CD4-positive, alpha-beta T cell treated with Interleukin-2 at 100 ng/mL for 4 hours (primary cell): ENCODE measurements around the gene PDSS1.
"Not testable (repeated sequence)": the region's sequence is repeated elsewhere in the genome, so short reads cannot be mapped to it uniquely, and the experiment has no call there.

Experiments used
- DNase-seq: peaks from one replicate; pipeline ENCODE4 v3.0.0-alpha.2; 2020; ENCODE audit warnings: low spot score

Gene PDSS1

DNA sequence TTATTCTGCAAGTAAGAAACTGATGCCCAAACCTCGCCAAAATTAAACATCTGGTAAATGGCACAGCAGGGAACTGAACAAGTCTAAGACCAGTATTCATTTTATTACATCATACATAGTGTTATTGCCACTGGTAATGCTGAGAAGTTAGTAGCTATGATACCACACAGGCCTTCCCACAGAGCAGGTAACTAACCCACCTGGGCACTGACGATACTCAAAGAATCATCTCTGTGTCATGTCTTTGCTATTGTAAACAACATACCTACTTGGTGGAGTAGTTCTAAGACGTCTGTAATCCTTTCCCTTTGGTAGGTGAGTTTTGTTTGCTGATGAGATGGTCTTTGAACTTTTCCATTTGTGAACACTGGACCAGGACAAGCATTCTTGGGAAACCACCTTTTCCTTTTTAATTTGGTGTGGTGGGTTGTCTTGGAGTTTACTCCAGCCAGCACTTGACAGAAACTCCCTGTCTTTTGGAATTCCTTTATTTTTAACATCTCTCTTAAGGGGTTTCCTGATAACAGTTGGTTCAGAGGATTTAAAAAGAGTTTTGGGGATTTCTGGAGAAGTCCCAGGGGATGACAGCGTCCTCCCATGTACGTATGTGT, 40.9 kb downstream of the PDSS1 start:
- DNase-seq, result no peak

DNA sequence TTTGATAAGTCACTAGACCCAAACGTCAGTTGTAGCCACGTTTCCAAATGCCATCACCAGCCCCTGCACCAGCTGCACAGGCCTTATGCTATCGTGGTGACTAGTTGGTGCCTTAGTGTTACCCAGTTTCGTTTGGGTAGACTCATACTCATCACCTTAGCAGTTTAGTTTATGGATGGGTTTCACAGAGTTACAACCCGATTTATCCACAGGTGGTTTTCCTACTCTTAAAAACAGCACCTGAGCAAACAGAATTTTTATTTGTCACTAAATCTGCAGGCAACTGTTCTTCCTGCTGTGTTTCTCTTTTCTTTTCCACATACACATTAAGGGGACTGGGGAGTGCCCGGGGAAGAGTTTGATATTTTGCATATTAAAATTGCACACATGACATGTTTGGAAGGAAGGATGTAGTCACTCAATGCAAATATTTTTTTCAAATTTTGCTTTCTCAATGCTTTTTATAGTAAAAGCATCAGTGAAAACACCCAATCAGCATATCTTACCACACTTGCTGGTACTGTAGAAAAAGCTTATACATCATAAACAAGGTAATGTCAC, 41.6 kb downstream of the PDSS1 start:
- DNase-seq, result no peak

DNA sequence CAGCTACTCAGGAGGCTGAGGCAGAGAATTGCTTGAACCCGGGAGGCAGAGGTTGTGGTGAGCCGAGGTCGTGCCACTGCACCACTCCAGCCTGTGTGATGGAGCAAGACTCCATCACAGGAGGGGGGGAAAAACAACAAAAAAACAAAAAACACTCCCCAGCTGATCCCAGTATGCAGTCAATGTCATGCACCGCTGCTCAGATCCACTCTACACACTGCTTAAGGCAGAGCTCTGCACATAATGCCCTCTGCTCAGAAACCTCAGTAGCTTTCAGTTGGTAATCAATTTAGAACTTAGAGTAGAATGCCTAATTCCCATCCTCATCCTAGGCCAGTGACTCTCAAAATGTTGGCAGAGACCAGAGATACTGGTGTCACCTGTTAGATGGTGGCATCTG, 43.9 kb downstream of the PDSS1 start:
- DNase-seq, result no peak

DNA sequence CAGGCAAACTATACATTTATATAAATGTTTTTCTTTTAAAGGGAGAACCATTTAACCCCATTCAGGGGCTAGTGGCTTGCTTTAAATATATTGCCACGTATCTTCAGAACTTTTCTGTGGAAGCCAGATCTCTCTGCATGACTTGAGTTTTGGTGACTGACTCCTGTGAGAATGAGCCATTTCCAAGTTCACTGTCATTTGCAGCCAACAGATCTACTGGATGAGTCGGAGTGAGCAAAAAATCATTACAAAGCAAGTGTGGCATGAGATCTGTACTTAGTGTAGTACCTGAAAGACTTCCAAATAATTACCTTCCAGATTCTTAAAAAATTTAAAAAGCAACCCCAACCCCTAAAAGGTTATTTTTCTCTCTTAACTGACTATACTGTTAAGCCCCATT, 45.6 kb downstream of the PDSS1 start:
- DNase-seq, result no peak

DNA sequence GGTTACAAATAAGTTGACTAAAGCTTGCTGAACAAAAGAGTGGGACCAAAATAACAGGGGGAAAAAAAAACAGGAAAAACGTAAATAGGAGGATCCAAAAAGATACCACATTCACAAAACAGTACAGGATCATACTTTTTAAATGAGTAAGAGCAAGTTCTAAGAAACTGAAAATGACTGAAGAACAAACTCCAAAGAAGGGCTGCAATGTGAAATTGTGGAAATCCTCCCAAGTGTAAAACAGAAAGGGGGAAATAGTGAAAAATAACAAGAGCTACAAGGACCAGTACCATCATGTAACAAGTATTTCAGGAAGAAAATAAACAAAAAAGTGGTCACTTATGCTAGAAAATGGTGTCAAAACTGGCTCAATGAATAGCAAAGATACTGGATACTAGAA, 46.3 kb downstream of the PDSS1 start:
- no peak for DNase-seq

DNA sequence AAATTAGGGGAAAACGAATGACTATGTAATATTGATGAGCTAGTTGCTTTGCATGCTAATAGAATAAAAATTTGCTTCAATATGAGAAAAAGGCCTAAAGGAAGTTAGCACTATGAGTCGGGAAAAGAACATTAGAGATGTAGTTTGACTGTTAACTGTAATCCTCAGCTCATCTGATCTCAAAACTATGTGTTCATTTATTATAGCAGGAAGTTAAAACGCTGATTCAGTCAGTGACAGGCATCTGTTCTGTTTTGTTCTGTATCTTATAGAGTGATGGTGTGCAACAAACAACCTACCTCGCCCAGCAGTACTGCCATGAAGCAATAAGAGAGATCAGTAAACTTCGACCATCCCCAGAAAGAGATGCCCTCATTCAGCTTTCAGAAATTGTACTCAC, 48.6 kb downstream of the PDSS1 start:
- DNase-seq, result no peak

DNA sequence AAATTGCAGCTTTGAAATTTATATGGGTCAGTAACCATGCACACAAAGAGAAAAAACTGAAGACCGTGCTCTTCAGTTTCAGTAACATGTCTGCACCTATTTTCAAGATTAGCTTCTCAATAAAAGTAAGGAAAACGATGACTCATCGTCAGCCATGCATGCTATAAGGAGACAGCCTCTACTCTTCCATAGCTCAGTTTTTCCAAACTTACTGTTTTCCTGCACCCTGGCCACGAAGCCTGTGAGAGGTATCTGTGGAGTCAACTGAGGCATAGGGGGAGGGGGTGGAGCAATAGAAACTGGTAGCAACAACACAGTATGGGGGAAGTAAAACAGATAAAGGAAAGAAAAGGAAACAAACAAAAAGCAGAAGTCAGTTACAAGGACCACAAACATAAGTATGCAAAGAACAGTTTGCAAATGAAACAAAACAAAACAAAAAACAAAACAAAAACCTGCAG, 58.0 kb downstream of the PDSS1 start:
- no peak for DNase-seq

DNA sequence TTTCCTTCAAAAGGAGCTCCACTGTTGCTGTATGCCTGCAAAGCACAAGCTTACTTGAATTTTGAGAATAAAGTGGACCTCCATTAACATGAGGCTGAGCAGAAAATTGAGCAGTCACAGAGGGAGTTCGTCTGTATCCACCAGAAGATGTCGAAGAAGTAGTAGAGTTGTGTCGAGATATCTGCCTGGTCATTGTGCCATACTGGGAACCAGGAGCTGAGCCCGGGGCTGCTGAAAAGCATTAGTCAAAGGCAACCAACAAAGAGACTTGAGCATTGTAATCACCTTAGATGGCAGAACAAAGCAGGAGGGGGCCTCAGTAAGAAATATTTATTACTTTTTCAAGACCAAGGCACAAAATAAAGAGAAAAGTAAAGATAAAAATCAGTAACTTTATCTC, 61.5 kb downstream of the PDSS1 start:
- no peak for DNase-seq

DNA sequence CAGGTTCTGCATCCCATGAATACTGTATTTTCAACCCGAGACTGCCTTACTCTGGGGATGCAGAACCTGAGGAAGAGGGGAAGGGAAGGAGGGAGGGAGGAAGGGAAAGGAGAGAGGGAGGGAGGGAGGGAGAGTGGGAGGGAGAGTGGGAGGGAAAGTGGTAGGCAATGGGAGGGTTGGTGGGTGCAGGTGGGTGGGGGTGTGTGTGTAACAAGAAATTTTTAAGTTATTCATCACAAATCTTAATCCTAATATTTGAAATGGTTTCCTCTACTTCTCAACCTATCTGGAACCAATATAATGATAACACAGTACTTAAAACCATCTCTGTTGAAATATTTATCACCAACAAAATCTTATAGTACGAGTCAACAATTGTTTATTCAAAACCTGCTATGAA, 68.0 kb downstream of the PDSS1 start:
- DNase-seq, result no peak

DNA sequence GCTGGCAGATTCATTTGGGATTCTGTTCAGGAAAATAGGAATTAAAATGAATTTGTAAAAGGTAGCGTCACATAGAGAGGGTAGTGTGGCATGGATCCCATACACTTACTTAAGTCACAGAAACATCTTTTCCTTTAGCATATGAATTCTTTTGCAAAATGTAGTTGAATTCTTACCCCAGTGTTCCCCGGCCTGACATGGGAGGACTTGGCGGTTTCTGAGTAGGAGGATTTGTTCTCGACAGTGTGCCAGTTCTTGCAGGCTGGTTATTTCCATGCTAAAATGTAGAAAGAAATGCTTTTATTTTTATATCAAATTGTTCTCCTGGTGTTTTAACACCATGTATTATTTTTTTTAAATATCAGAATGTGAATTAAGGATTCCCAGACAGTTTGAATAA, 72.6 kb downstream of the PDSS1 start:
- no peak for DNase-seq

DNA sequence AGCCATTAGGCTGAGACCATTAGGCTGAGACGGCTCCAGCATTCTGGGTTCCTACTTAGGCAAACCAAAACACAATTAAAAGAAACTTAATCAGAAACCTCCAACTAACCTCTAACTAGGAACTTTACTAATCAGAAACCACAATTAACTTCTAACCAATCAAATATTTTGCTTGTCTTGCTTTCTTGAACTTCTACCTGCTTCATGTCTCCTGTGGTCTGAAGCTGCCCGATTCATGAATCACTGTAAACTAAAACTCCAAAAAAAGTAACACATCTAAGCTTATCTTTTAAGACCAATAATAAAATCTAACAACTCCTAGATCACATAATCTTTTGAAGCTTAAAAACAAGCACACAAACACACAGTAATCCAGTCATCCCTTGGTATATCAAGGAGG, 76.1 kb downstream of the PDSS1 start:
- DNase-seq, result peak; percentile 8

DNA sequence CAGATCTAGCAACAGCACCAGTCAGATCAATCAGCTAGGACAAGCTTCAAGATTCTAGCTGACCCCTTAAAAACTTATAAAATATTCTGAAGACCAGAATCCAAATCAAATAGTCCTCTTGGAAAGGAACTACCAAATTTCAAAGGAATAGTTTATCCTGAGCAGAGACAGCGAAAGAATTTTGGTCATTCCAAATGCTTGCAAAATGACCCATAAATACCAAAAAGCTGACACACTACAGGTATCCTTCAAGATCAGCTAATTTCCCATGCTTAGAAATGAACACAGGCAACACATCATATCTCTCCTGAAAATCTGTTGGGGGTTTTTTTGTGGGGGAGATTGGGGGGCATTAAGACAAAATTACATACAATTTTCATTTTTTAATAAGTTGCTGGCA, 78.8 kb downstream of the PDSS1 start:
- no peak for DNase-seq

DNA sequence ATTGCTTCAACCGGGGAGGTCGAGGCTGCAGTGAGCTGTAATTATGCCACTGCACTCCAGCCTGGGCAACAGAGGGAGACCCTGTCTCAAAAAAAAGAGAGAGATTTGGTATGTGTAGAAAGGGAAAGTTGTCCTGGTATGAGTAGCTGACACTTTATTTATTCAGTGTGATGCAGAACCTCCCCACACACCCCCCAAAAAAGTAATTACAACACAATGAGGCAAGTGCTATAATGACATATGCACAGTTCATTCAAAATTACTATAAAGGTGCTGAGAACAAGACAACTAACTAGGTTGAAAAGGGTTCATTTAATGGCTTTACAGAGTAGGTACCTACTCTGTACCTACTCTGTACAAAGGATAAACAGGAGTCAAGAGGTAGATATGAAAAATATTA, 80.2 kb downstream of the PDSS1 start:
- DNase-seq, result no peak

DNA sequence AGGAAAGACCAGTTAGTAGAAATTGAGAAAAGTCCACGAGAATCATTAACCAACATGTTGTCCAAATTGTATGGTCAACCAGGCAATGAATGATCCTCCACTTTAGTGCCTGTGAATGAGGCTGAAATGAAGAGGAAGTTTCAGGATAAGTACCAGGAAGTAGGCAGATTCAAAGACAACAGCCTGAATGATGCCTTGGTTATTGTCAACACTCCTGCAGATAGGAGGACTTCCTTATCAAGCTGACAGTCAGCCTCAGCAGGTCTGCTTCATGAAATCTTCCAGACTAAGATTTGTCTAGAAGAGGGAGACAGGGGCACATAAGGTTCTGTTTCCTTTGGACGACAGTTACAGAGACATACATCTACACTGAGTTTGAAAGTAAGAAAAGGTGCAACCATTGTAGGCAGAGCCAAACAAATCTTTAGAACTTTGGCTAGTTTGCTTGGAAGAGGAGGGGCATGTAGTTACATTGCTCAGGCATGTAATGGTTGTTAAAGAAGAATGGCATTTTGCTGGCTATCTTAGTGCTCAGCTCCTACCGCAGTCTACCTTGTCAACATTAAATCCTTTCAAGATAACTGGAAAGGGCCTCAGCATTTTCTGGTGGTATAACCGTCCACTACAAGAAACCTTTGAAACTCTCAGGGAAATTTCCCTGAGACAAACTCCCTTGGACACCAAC, 81.8 kb downstream of the PDSS1 start:
- DNase-seq, result no peak

DNA sequence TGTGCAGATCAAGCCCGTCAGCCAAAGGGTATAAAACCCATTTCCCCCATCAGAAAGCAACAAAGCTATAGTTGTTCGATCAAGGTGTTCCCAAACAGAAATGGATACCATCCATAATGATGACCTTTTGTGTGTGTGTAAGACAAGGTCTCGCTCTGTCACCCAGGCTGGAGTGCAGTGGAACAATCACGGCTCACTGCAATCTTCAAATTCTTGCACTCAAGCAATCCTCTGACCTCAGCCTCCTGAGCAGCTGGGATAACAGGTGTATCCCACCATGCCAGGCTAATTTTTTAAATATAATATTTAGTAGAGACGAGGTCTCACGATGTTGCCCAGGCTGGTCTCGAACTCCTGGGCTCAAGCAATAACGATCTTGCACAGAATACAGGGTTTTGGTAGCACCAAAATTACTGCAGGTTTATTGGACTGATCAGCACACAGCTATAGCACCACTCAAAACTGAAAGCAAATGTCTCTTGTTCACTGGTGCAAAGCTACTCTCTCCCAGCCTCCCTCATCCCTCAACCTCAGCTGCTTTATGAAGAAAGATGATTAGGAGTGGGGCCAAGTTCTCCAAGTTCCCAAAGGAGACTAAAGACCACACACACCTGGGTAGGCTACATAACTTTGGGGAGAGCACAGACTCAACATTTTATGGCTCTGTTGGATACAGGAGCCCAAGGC, 82.7 kb downstream of the PDSS1 start:
- DNase-seq, result no peak

DNA sequence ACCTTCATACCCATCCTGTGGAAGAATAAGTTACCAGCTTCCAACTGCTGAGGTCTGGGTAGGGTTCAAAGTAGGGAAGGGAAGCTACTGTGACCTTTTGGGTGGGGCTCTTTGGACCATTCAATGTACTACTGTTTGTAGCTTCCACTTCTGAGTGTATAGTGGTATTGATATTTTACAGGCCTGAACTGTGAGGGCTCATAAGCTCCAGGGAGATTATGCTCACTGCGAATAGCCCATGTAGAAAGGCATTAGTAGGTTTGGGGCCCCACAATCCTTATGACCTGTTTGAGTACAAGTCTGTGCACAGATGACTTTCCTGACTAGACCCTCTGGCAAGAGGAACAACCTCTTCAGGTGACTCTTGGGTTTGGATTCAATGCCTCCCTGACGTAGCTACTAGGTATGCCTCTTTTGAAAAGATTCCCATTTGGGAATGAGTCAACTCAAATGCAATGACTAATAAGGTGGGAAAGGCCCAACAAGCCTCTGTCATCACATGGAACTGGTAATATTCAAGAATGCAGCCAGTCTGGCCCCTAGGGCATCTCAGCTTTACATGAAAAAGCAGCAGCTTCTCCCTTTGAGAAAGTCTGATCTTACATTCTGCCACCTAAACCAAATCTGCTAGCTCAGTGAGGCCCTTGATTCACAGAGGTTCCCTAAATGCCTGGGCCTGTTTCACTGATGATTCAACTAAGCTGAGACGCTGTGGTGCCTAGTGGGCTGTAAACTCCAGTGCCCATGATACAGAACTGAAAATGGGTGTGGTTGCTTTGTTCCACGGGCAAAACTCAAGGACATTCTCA, 83.5 kb downstream of the PDSS1 start:
- DNase-seq, result peak; percentile 29

DNA sequence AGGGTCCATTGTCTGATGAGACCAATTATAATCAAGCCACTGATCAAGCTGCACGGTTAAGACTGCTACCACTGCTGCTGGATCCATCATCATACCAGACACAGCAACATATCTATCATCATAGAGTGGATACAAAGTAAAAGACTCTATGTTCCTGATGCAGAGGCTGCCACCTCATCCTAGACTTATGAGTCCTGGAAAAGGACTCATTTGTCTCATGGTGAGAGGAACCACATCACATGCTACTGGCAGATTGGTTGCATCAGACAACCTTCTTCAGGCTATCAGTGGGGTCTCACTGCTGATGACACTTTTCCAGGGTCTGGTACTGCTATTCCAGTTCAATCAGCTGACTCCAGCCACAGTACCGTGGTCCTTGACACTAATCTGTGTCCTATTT, 84.3 kb downstream of the PDSS1 start:
- no peak for DNase-seq

DNA sequence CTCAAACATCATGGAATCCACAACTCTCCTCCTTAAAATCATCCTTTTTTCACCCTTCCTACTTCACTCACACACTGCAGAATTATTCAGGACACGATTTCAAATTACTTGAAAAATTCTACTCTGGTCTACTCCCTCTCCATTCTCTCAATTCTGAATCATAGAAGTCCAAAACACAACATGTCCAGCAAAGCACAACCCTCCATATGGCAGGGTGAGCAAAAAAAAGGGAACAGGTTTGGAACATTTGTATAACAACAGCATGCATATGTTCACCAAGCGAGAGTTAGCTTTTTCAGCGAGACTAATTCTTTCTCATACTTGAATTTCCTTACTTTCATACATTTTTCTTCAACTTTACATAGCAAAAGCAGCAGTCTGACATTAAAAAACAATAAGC, 89.9 kb downstream of the PDSS1 start:
- DNase-seq, result no peak

DNA sequence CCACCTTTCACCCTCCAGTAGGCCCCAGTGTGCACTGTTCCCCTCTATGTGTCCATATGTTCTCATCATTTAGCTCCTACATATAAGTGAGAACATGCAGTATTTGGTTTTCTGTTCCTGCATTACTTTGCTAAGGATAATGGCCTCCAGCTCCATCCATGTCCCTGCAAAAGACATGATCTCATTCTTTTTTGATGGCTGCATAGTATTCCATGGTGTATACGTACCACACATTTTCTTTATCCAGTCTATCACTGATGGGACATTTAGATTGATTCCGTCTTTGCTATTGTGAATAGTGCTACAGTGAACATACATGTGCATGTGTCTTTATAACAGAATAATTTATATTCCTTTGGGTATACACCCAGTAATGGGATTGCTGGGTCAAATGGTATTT, 92.3 kb downstream of the PDSS1 start:
- DNase-seq, result not testable (repeated sequence)

DNA sequence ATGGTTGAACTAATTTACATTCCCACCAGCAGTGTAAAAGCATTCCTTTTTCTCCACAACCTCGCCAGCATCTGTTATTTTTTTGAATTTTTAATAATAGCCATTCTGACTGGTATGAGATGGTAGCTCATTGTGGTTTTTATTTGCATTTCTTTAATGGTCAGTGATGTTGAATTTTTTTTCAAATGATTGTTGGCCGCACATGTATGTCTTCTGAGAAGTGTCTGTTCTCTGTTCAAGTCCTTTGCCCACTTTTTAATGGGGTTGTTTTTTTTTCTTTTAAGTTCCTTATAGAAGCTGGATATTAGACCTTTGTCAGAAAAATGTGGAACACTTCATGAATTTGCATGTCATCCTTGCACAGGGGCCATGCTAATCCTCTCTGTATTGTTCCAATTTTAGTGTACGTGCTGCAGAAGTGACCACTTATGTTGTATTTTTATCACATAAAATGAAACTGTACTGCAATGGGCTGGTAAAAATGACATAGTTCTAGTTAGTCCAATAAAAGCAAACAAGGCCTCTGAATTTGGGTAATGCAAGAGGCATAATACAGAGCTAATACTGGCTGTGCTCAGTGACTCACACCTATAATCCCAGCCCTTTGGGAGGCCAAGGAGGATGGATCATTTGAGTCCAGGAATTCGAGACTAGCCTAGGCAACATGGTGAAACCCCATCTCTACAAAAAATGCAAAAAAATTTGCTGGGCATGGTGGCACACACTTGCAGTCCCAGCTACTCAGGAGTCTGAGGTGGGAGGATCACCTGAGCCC, 92.9 kb downstream of the PDSS1 start:
- DNase-seq, result no peak

DNA sequence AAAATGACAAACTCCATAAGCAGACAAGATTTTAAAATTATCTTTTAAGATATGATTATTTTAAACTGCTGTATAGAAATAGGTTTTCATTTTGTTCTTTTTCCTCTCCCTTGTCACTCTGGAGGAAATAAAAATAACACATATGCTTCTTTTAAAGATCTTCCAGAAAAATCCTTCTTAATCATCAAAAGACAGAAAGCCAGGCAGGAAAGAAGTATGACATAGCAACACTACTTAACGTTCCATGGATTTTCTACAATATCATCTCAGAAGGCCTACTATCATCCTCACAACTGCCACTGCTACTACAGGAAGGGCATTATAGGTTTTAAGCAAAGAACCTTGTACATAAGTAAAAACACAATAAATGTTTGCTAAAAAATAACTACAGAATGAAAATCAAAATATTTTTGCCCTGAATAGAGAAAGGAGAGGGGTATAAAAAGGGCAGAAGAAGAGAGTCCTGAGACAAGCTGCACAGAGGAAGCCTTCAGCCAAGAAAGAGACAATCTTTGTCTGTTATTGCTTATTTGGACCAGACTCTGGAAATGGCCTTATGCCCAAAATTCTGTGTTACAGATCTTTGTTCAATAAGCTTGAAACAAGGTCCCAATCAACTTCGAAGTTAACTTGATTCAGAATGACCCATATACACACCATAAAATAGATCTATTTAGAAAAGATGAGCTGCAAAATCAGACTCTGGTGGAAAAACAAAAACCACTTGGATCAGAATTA, 95.4 kb downstream of the PDSS1 start:
- no peak for DNase-seq
